H1 (cell line): Measurements from ENCODE around the gene LRRC2. TPM values are rescaled to one million over a fixed set of nuclear protein-coding genes. Genes with fewer than 3 reads are reported as not detected.

Experiments
- CTCF ChIA-PET: fragments of 300-600 bp; sonication (Branson Sonifier 250); formaldehyde crosslinking; loops from one replicate; lab custom pipeline; 2021; ENCODE audit not compliant: partially characterized antibody; lab: Charles Lee
- POLR2A ChIA-PET: fragments of 300-600 bp; sonication (Branson Sonifier 250); formaldehyde crosslinking; loops from one replicate; lab custom pipeline; 2021; ENCODE audit warnings: inconsistent platforms; ENCODE audit not compliant: partially characterized antibody; lab: Charles Lee
- DNase-seq, 2 experiments: peaks; one replicate each; pipeline versions ENCODE4 v3.0.0 to v3.0.0-alpha.2; 2010 to 2022; ENCODE audit warnings: low spot score in 2 of 2, low read depth in 1 of 2, mixed read lengths in 1 of 2
- FAIRE-seq: peaks from 2 replicates; lab custom pipeline; 2011; peaks lifted over from hg19 to GRCh38; lab: Jason Lieb, UNC
- H2AFZ ChIP-seq: 2 replicates; pipeline ENCODE4 v1.8.1; 2012; ENCODE audit warnings: low read length, inconsistent platforms
- H2AK5ac ChIP-seq: 2 replicates; pipeline ENCODE4 v1.6.1; 2013; ENCODE audit warnings: low read depth, low read length
- H2BK120ac ChIP-seq: replicated peaks from 2 replicates; pipeline ENCODE3; 2013; ENCODE audit warnings: low read depth, low read length, inconsistent platforms
- H2BK12ac ChIP-seq: 2 replicates; pipeline ENCODE4 v1.6.1; 2013; ENCODE audit warnings: low read depth, low read length
- H2BK15ac ChIP-seq: 2 replicates; pipeline ENCODE4 v1.6.1; 2013; ENCODE audit warnings: low read length
- H2BK20ac ChIP-seq: 2 replicates; pipeline ENCODE4 v1.6.1; 2013; ENCODE audit warnings: low read length
- H2BK5ac ChIP-seq: 2 replicates; pipeline ENCODE4 v1.6.1; 2013; ENCODE audit warnings: low read depth, low read length
- H3K14ac ChIP-seq: 2 replicates; pipeline ENCODE4 v1.6.1; 2013; ENCODE audit warnings: inconsistent platforms; ENCODE audit not compliant: insufficient read length
- H3K18ac ChIP-seq: 2 replicates; pipeline ENCODE4 v1.6.1; 2013; ENCODE audit warnings: low read length; ENCODE audit errors: extremely low read depth
- H3K23ac ChIP-seq: 2 replicates; pipeline ENCODE4 v1.6.1; 2013; ENCODE audit warnings: inconsistent platforms; ENCODE audit not compliant: insufficient read length
- H3K23me2 ChIP-seq: 2 replicates; pipeline ENCODE4 v1.6.1; 2013; ENCODE audit warnings: low read depth, low read length
- H3K27ac ChIP-seq: 2 replicates; pipeline ENCODE4 v1.6.1; 2011; ENCODE audit warnings: low read depth, low read length, inconsistent platforms
- H3K27me3 ChIP-seq, 4 experiments: replicated peaks in 1 of 4; 1 replicate in 1 of 4; 2 replicates in 3 of 4; pipeline versions ENCODE4 v1.6.1 to v1.8.1; 2011 to 2013; ENCODE audit warnings: low read length in 3 of 4, mild to moderate bottlenecking in 3 of 4, inconsistent platforms in 2 of 4, mixed read lengths in 2 of 4, moderate library complexity in 1 of 4; ENCODE audit not compliant: control insufficient read depth in 3 of 4, insufficient read depth in 3 of 4; ENCODE audit errors: extremely low read depth in 1 of 4
- H3K36me3 ChIP-seq, 4 experiments: 2 replicates each; pipeline versions ENCODE4 v1.6.1 to v1.8.1; 2011 to 2013; ENCODE audit warnings: mild to moderate bottlenecking in 4 of 4, low read length in 3 of 4, moderate library complexity in 2 of 4, control low read depth in 1 of 4, inconsistent platforms in 1 of 4; ENCODE audit not compliant: insufficient read depth in 4 of 4, control insufficient read depth in 2 of 4
- H3K4ac ChIP-seq: replicated peaks from 2 replicates; pipeline ENCODE3; 2013; ENCODE audit warnings: low read length, low read depth, mixed read lengths, inconsistent platforms; ENCODE audit not compliant: insufficient read length
- H3K4me1 ChIP-seq, 4 experiments: replicated peaks in 1 of 4; 1 replicate in 1 of 4; 2 replicates in 3 of 4; pipeline versions ENCODE4 v1.6.1 to v1.8.1; 2011 to 2013; ENCODE audit warnings: low read length in 3 of 4, inconsistent platforms in 2 of 4, mixed read lengths in 1 of 4; ENCODE audit not compliant: insufficient read depth in 4 of 4, control insufficient read depth in 3 of 4
- H3K4me2 ChIP-seq, 2 experiments: 2 replicates each; pipeline versions ENCODE4 v1.6.1 to v1.8.1; 2011 to 2013; ENCODE audit warnings: low read depth in 2 of 2, low read length in 2 of 2, control low read depth in 1 of 2, inconsistent platforms in 1 of 2, mild to moderate bottlenecking in 1 of 2; ENCODE audit not compliant: insufficient read depth in 1 of 2
- H3K4me3 ChIP-seq, 4 experiments: fragments of 200-600, 300-600 bp in 1 of 4; sonication (generic), shearing (Covaris generic), sonication (Bioruptor Twin) in 1 of 4; 2 replicates each; pipeline versions ENCODE4 v1.5.1 to v1.8.1; 2011 to 2016; ENCODE audit warnings: low read length in 4 of 4, low read depth in 3 of 4, control low read depth in 2 of 4, inconsistent platforms in 2 of 4, mild to moderate bottlenecking in 2 of 4, mixed read lengths in 1 of 4, moderate library complexity in 1 of 4; ENCODE audit not compliant: insufficient read depth in 2 of 4; ENCODE audit errors: extremely low read depth in 1 of 4
- H3K56ac ChIP-seq: replicated peaks from 2 replicates; pipeline ENCODE3; 2013; ENCODE audit warnings: low read depth, mild to moderate bottlenecking, mixed read lengths, low read length, inconsistent platforms; ENCODE audit not compliant: insufficient read length
- H3K79me1 ChIP-seq: 2 replicates; pipeline ENCODE4 v1.6.1; 2013; ENCODE audit warnings: low read depth, low read length, control low read depth
- H3K79me2 ChIP-seq, 2 experiments: 2 replicates each; pipeline versions ENCODE4 v1.6.1 to v1.8.1; 2012 to 2013; ENCODE audit warnings: low read length in 2 of 2, mild to moderate bottlenecking in 2 of 2, inconsistent platforms in 1 of 2; ENCODE audit not compliant: insufficient read depth in 2 of 2, control insufficient read depth in 1 of 2
- H3K9ac ChIP-seq, 4 experiments: replicated peaks in 1 of 4; 1 replicate in 1 of 4; 2 replicates in 3 of 4; pipeline versions ENCODE4 v1.6.1 to v1.8.1; 2011 to 2013; ENCODE audit warnings: low read depth in 3 of 4, low read length in 3 of 4, control low read depth in 2 of 4, mild to moderate bottlenecking in 2 of 4, moderate library complexity in 2 of 4, inconsistent platforms in 1 of 4; ENCODE audit errors: extremely low read depth in 1 of 4
- H3K9me3 ChIP-seq, 2 experiments: 2 replicates each; pipeline versions ENCODE4 v1.6.1 to v1.8.1; 2012 to 2013; ENCODE audit warnings: mild to moderate bottlenecking in 2 of 2, moderate library complexity in 2 of 2, control low read depth in 1 of 2, inconsistent platforms in 1 of 2, low read depth in 1 of 2, low read length in 1 of 2, mixed read lengths in 1 of 2; ENCODE audit not compliant: insufficient read depth in 2 of 2
- H4K20me1 ChIP-seq, 2 experiments: replicated peaks in 1 of 2; 2 replicates each; pipeline versions ENCODE3 to v1.8.1; 2011 to 2013; ENCODE audit warnings: inconsistent platforms in 2 of 2, low read length in 2 of 2, mild to moderate bottlenecking in 1 of 2; ENCODE audit not compliant: insufficient read depth in 2 of 2, control insufficient read depth in 1 of 2
- H4K5ac ChIP-seq: 2 replicates; pipeline ENCODE4 v1.6.1; 2013; ENCODE audit warnings: low read length, low read depth, mixed read lengths, inconsistent platforms; ENCODE audit not compliant: insufficient read length
- H4K8ac ChIP-seq: 2 replicates; pipeline ENCODE4 v1.8.0; 2013; ENCODE audit warnings: mild to moderate bottlenecking, moderate library complexity, low read length, inconsistent platforms; ENCODE audit not compliant: insufficient read depth; ENCODE audit errors: extremely low read depth
- H4K91ac ChIP-seq: replicated peaks from 2 replicates; pipeline ENCODE3; 2013; ENCODE audit warnings: low read length, mixed read lengths, inconsistent platforms; ENCODE audit not compliant: insufficient read length
- CBX8 ChIP-seq: fragments of 300-800, 300-1000 bp; sonication (generic); IDR thresholded peaks from 2 replicates; pipeline ENCODE4 v1.7.1; 2016; ENCODE audit warnings: low read depth, low read length, borderline replicate concordance
- CTCF ChIP-seq, 3 experiments: IDR thresholded peaks; 1 replicate in 2 of 3; 2 replicates in 1 of 3; pipeline versions ENCODE4 v1.5.1 to v1.6.1; 2011; ENCODE audit warnings: low read length in 3 of 3, mild to moderate bottlenecking in 3 of 3, inconsistent platforms in 2 of 3, low read depth in 1 of 3, moderate library complexity in 1 of 3; ENCODE audit not compliant: insufficient read depth in 1 of 3; ENCODE audit errors: control extremely low read depth in 1 of 3
- EZH2 ChIP-seq: fragments of 200-600 bp; sonication (generic); IDR thresholded peaks from 2 replicates; pipeline ENCODE4 v1.7.1; 2012; ENCODE audit warnings: low read depth, mild to moderate bottlenecking, moderate library complexity, low read length, inconsistent platforms; ENCODE audit not compliant: severe bottlenecking
- GTF2F1 ChIP-seq: IDR thresholded peaks from 2 replicates; pipeline ENCODE4 v1.6.1; 2012; ENCODE audit warnings: low read depth, low read length, improper control_type of control experiment, borderline replicate concordance
- JUND ChIP-seq: IDR thresholded peaks from 2 replicates; pipeline ENCODE4 v1.6.1; 2011; ENCODE audit warnings: mild to moderate bottlenecking, improper control_type of control experiment, low read length
- KDM4A ChIP-seq: IDR thresholded peaks from one replicate; pipeline ENCODE4 v1.7.1; 2012; ENCODE audit warnings: low read depth, mild to moderate bottlenecking, moderate library complexity, low read length, inconsistent platforms; ENCODE audit not compliant: severe bottlenecking
- POLR2A ChIP-seq, 2 experiments: IDR thresholded peaks; 1 replicate in 1 of 2; 2 replicates in 1 of 2; pipeline ENCODE4 v1.6.1; 2011; ENCODE audit warnings: low read depth in 2 of 2, low read length in 2 of 2, mild to moderate bottlenecking in 2 of 2; ENCODE audit errors: control extremely low read depth in 1 of 2
- SP2 ChIP-seq: IDR thresholded peaks from 2 replicates; pipeline ENCODE4 v1.6.1; 2012; ENCODE audit warnings: mild to moderate bottlenecking, low read length, inconsistent platforms
- SP4 ChIP-seq: IDR thresholded peaks from 2 replicates; pipeline ENCODE4 v1.6.1; 2012; ENCODE audit warnings: low read length, inconsistent platforms
- TAF7 ChIP-seq: optimal IDR thresholded peaks from 2 replicates; pipeline ENCODE3; 2011; ENCODE audit warnings: low read depth, mild to moderate bottlenecking, inconsistent platforms, low read length, moderate library complexity, borderline replicate concordance
- WGBS, 2 experiments: shearing (Covaris generic) in 1 of 2; methylation state at CpG; one replicate each; pipeline versions ENCODE4 v1.1.6 to v1.1.7; 2013 to 2015; ENCODE audit warnings: low lambda C conversion rate in 2 of 2, mixed read lengths in 2 of 2, inconsistent platforms in 1 of 2, low coverage in 1 of 2, missing lambda C conversion rate in 1 of 2; ENCODE audit not compliant: insufficient replicate concordance in 2 of 2, insufficient coverage in 1 of 2, insufficient read length in 1 of 2; ENCODE audit errors: extremely low coverage in 1 of 2, missing lambda C conversion rate in 1 of 2; 5-methylcytosine and 5-hydroxymethylcytosine counted together
- polyA plus RNA-seq, 7 experiments: library from polyadenylated mRNA; depleted of rRNA in 3 of 7; stranded (reverse) in 5 of 7; unstranded in 2 of 7; fragments of >200 nt in 5 of 7; fragments of 200-250 nt in 2 of 7; gene quantifications; 1 replicate in 5 of 7; 2 replicates in 1 of 7; 4 replicates in 1 of 7; pipeline versions ENCODE4 v1.2.1 to v1.2.3, GENCODE V29; 2011 to 2013; ENCODE audit warnings: missing spikeins in 2 of 7, mixed read lengths in 2 of 7
- total RNA-seq: library from RNA; stranded (reverse); fragmentation: NEBNext Ultra II Directional; extraction: Animal tissue kit (Norgen Biotek cat#: 25700); gene quantifications from 2 replicates; pipeline ENCODE4 v1.2.1, GENCODE V29; 2021

The LRRC2 gene
- total and polyA plus RNA-seq, 2 of the 8 experiments (the other 6 are each of a cell fraction or from before 2014, with no cell fraction given), result 1.4 to 6.4 TPM

DNA sequence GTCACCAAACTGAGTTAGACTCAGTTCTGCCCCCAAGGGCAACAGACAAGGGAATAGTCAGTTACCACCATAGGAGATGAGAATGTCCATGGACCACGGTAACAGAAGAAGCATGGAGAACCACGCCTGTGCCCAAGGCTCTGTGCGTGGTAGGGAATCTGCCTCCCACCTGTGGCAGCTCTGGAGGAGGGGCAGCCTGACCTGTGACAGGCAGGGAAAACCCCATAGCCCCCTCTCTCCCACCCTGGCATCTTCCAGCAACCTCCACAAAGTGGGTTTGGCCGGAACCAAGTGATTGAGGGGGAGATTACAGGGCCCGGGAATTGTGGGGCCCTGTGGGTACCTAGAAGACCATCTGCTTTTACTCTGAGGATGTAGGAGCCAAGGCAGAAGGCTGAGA is 87.1 kb downstream of the LRRC2 start:
- no peak overlapping the region for H4K5ac ChIP-seq
- H3K56ac ChIP-seq, result no peak overlapping the region
- no peaks in the 10 kb centered on the region for H3K79me2 ChIP-seq
- no peaks in the 10 kb centered on the region; a peak in 1 of 7 replicates for H3K27me3 ChIP-seq
- H3K9ac ChIP-seq, result no peak overlapping the region
- ChIA-PET CTCF (interaction anchor here (1.0 to 1.5 kb wide), 2 partner anchors 10 to 13 kb away, joined by 3 to 7 read pairs; no protein-coding TSS in a partner anchor), POLR2A (no interaction called here)
- no peak overlapping the region for H3K27ac ChIP-seq
- H2AK5ac ChIP-seq, result no peak overlapping the region
- no peak overlapping the region for H4K8ac ChIP-seq
- H3K4ac ChIP-seq, result no peak overlapping the region
- no peak overlapping the region for H3K18ac ChIP-seq
- H3K79me1 ChIP-seq, result no peaks in the 10 kb centered on the region
- H3K23ac ChIP-seq, result no peak overlapping the region
- no peak overlapping the region for H2BK20ac ChIP-seq
- DNase-seq, result no peak
- no peaks in the 10 kb centered on the region for H3K36me3 ChIP-seq
- no peak overlapping the region for H3K4me2 ChIP-seq
- H2BK12ac ChIP-seq, result no peak overlapping the region
- no peaks in the 10 kb centered on the region for H3K4me1 ChIP-seq
- H4K20me1 ChIP-seq, result no peaks in the 10 kb centered on the region
- no peak overlapping the region for H2BK5ac ChIP-seq
- FAIRE-seq, result no peak
- no peak overlapping the region for H2BK120ac ChIP-seq
- H2BK15ac ChIP-seq, result no peak overlapping the region; the same call in 1 of the 2 replicates
- H3K9me3 ChIP-seq, result no peaks in the 10 kb centered on the region
- WGBS, 2 experiments, result 98% methylated on average over 5 of the region's 5 CpGs; no CpG with 5 or more reads in 1 of the 2 experiments
- H3K23me2 ChIP-seq, result peaks cover 2% of the 10 kb centered on the region; the same call in 1 of the 2 replicates
- no peak overlapping the region for H3K4me3 ChIP-seq
- H2AFZ ChIP-seq, result no peak overlapping the region
- H4K91ac ChIP-seq, result no peak overlapping the region
- TF ChIP-seq SP4 (no peak), TAF7 (no peak), CTCF (IDR thresholded peaks at IDR 0.05; ENCODE audit: control extremely low read depth in 1 of 3, insufficient read depth in 1 of 3, low read depth in 1 of 3, low read length in 3 of 3) (no peak), CBX8 (no peak), GTF2F1 (no peak), POLR2A (IDR thresholded peaks at IDR 0.05; ENCODE audit: control extremely low read depth in 1 of 2, low read depth in 2 of 2, low read length in 2 of 2) (no peak), EZH2 (no peak), JUND (no peak), KDM4A (no peak), SP2 (no peak)
- no peak overlapping the region for H3K14ac ChIP-seq
